Superior temporal gyrus (tissue), 1 donor: ENCODE results near the gene ANXA8.
A peak's percentile ranks its signal among the peaks of the same experiment; 100 is the strongest.
"Not testable (repeated sequence)": the region's sequence is repeated elsewhere in the genome, so short reads cannot be mapped to it uniquely, and the experiment has no call there.

Source experiments
- DNase-seq: peaks from one replicate; pipeline ENCODE4 v3.0.0-alpha.2; 2016; ENCODE audit errors: extremely low spot score

The ANXA8 gene

DNA sequence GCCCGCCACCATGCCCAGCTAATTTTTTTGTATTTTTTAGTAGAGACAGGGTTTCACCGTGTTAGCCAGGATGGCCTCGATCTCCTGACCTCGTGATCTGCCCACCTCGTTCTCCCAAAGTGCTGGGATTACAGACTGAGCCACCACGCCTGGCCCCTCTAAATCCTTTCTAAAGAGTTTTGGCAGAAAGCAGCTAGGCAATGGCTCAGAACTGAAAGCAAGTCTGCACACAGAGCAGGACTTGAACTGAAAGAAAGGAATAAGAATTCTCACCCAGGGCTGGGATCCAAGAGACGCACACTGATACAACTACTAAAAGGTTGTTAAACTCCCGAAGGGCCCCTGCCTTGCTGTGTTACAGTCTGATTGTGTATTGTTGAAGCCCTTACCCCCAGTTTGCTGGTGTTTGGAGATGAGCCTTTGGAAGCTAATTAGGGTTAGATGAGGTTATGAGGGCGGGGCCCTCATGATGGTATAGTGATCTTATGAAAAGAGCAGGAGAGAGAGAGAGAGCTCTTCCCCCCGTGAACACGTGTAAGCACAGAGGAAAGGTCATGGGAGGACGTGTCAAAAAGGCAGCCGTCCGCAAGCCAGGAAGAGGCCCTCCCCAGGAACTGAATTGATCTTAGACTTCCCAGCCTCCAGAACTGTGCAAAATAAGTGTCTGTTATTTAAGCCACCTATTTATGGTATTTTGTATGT is 18.5 kb downstream of the ANXA8 start:
- DNase-seq: not testable (repeated sequence)

GRCh38 chr10:47462577-47463358 is 21.1 kb downstream of the ANXA8 start:
- not testable (repeated sequence) for DNase-seq

DNA sequence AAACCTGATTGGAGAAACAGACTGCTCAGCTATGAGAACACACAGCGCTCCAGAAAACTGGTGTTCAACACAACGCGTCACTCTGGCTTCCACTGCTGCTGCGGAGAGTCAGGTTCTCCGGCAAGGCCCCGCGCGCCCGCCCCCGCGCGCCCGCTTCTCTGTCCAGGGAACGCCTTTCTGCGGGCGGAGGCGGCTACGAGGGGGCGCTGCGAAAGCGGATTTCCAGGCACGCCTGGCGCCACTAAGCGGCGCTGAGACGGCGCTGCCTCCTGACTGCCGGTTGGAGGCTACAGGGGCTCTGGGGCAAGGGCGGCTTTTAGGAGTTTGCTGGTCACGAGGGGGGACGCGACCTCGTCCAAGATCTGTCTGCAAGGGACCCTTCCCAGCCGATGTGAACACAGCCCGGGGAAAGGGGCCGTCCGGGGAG is 22.6 kb downstream of the ANXA8 start:
- DNase-seq: peak; percentile 35

DNA sequence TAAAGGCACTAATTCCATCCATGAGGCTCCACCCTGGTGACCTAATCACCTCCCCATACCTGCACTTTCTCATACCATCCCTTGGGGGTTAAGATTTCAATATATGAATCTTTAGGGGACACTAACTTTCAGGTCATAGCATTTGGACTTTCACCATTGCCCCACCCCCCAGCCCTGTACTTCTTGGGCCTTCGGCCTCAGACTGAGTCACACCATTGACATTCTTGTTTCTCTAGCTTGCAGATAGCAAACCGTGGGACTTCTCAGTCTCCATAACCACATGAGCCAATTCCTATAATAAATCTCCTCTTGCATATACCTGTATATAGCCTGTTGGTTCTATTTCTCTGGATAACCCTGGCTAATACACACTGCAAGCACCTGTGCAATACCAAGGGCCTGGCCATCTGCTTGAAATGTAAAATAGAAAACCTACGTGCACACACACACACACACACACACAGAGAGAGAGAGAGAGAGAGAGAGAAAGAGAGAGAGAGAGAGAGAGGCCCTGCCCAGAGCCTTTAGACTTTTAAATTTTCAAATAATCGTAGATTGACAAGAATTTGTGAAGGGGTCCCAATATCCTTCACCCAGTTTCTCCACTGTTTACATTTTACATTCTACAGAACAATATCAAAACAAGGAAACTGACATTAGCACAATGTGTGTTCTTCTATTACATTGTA is 25.3 kb downstream of the ANXA8 start:
- DNase-seq: no peak

GRCh38 chr10:47457826-47458225 is 26.1 kb downstream of the ANXA8 start:
- DNase-seq: no peak

DNA sequence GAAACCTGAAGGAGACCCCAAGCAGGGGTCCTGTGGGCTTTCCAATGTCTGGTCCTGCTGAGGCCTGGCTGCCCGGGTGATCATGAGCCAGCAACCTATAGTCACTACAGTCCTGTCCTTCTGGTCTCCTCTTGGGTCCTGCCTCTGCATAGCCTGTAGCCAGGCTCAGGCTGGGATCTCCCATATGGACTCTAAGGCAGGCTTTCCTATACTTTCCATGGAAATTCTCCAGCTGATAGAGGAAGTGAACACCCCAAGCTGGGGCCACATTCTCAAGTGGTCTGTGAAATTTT is 26.4 kb downstream of the ANXA8 start:
- no peak for DNase-seq

GRCh38 chr10:47456794-47457527 is 27.0 kb downstream of the ANXA8 start:
- DNase-seq: no peak

GRCh38 chr10:47456079-47456785 is 27.7 kb downstream of the ANXA8 start:
- peak; percentile 9 for DNase-seq

- DNase-seq: not testable (repeated sequence)
Observed at GRCh38 chr10:47455350-47456078, 28.4 kb downstream of the ANXA8 start.

DNA sequence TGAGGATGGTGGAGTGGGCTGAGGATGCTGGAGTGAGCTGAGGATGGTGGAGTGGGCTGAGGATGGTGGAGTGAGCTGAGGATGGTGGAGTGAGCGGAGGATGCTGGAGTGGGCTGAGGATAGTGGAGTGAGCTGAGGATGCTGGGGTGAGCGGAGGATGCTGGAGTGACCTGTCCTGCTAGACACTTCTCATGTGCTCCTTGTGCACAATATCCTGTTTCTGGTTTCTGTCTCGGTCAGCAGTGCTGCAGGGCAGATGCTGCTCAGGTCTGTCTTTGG is 29.2 kb downstream of the ANXA8 start:
- DNase-seq: no peak

DNA sequence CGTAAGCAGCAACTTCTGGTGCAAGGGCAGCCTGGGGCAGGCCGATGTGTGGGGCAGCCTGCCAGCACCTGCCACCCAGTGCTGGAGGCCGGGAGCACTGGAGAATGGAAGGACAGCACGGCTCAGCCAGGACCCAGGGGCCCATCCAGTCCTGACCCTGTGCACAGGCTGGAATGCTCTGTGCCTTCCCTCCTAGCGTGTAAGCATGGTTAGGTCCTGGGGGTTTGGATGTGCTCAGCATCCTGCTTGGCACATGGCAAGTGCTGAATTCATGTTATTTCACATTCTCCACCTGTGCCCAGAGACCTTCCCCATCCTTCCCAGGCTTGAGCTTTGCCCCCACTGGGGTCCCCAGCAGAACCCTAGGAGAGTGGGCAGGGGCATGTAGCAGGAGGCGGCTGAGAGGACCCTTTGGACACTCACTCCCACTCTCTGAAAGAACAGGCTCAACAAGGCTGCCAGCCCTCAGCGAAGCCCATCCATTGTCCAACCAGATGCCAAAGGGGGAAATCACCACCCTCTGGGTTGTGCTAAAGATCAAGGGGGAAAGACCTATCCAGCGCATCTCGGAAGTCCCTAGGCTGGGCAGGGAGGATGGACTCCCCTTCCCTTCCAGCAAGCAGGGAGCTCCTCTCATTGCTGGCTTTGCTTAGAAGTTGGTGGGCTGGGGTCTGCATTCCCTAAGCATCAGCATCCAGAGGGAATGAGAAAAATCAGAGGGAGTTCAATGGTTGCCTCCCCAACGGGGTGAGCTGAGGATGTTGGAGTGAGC is 29.7 kb downstream of the ANXA8 start:
- no peak for DNase-seq

GRCh38 chr10:47453141-47454007 is 30.5 kb downstream of the ANXA8 start:
- DNase-seq: no peak

DNA sequence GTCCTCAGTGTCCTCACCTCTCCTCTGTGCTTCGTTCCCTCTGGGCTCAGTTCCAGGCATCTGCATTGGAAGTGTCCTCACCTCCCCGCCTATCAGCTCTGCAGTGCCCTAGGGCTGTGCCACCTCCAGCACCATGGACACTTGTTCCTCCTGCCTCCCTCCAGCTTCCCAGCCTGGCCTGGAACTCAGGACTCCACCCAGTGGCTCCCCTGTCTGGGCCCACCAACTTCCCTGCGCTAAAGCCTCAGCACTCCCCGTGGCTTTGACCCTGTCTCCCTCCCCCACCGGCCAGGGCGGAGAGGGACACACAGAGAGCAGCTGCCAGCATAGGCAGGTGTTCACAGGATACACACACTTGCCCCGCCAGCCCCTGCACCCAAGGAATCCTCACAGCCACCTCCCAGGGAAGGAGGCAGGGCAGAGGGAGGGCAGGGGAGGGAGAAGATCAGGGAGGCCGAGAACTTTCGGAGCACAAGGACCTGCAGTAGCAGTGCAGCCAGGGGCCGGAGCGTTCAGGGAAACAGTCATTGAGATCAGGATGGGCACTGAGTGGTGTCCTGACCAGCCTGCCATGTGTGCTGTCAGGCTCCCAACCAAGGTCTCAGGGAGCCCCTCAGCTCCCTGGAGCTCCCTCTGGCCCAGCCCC is 31.3 kb downstream of the ANXA8 start:
- no peak for DNase-seq

DNA sequence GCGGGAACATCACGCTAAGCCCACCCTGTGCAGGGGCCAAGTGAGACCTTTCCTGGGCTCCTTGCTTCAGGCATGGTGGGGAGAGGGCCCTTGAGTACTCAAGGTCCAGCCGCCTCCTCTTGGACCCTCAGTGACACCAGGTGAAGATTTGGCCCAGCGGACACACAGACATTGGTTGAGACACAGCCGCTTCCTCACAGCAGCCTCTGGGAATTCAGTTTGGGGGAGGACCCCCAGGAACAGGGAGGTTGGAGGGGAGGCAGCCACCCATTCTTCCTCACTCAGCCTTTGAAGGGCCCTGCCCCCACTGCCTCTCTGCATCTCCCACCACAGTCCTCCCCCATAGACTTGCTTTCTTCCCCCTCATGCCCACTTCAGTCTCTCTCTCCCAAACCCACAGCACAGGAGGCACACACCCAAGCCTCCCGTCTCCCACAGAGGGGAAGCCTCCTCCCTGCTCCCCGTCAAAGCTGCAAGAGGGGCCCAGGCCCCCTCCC is 31.9 kb downstream of the ANXA8 start:
- DNase-seq: no peak

DNA sequence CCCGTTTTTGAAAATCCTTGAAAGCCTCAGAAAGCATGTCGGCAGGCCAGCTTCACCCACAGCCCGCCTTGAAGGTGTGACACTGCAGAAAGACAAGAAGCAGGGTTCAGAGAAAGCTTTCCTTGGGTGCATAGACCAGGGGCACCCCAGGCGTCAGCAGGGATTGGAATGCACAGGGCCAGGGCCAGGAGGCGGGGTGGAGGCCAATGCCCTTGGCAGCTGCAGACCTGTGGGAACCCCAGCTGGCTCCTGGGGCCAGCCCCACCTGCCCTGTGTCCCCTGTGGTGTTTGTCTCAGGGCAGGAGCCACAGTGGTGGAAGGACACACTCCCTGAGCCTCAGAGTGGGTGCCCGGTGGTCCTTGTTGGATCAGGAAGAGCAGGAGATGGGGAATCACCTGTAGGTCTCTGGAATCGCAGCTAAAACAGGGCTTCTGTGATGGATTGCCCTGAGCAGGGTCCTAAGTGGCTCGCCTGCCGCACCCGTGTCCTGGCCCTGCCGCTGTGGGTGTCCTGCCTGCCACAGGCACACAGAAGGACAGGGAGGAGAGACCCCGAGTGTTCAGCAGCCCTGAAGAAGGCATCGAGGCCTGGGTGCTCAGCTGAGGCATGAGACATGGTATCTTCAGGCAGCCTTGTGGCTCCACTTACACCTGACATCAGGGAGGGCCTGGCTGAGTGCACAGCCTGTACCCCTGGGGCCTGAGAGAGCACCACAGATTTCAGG is 32.5 kb downstream of the ANXA8 start:
- no peak for DNase-seq

DNA sequence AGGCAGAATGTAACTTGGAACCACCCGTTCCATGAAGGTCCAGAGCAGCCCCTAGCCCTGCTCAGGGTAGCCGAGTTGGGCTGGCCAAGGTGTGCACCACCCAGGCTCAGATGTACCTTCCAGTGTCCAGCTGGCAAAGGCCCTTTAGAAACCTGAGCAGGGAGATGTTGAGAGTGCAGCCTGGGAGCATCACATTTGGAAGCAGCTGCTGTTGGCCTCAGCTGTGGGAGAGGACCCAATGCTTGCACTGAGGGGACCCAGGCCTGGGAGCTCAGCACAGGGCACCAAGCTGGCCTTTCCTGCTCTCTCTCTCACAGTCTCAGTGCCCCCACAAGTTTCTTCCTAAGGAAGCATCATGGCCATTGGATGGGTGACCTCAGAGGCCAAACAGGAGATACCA is 33.5 kb downstream of the ANXA8 start:
- no peak for DNase-seq

DNA sequence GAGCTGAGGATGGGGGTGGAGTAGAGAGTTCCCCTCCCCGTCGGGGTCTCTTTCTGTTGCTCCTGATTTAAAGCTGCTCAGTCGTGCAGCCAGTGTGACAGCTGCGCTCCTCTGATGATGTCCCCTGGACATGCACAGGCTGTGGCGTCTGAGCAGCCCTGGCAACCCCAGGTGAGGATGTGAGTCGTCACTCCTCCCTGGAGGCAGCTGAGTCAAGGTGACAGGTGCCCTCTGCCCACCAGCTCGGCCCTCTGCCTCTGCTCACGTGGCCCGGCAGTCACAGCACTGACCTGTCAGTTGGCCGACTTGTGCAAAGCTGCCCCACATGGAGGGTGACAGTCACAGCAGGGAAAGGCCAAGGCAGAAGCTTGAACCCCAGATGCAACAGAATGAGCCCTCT is 33.9 kb downstream of the ANXA8 start:
- DNase-seq: no peak
